Ovary (tissue), 9 donors: ENCODE data around the gene TCF12. TPM values are rescaled to one million over a fixed set of nuclear protein-coding genes. Genes with fewer than 3 reads are reported as not detected.
"Not testable (repeated sequence)": the region's sequence is repeated elsewhere in the genome, so short reads cannot be mapped to it uniquely, and the experiment has no call there.

Experiments used
- DNase-seq, 5 donors: peaks; one replicate each; pipeline ENCODE4 v3.0.0-alpha.2; 2019 to 2020
- H3K27ac ChIP-seq, 2 donors: fragments of 200-600 bp; one replicate each; pipeline versions ENCODE4 v1.5.1 to v1.8.0; 2019 to 2022
- H3K27me3 ChIP-seq: fragments of 200-600 bp; one replicate; pipeline ENCODE4 v1.8.0; 2022
- H3K36me3 ChIP-seq: fragments of 200-600 bp; sonication (generic); one replicate; pipeline ENCODE4 v1.5.1; 2019
- H3K4me1 ChIP-seq: one replicate; pipeline ENCODE4 v1.8.1; 2013; ENCODE audit warnings: mild to moderate bottlenecking, moderate library complexity; ENCODE audit not compliant: insufficient read depth
- H3K4me3 ChIP-seq: fragments of 200-600 bp; sonication (generic); one replicate; pipeline ENCODE4 v1.5.1; 2017
- H3K9me3 ChIP-seq, 2 donors: fragments of 200-600 bp in 1 of 2; sonication (generic) in 1 of 2; one replicate each; pipeline versions ENCODE4 v1.5.1 to v1.8.1; 2013 to 2019; ENCODE audit warnings: mild to moderate bottlenecking in 1 of 2, moderate library complexity in 1 of 2
- EP300 ChIP-seq: sonication (generic); formaldehyde crosslinking; IDR thresholded peaks from one replicate; pipeline ENCODE4 v1.6.1; 2017; ENCODE audit warnings: antibody characterized with exemption
- POLR2A ChIP-seq: fragments of 450-650 bp; IDR thresholded peaks from one replicate; pipeline ENCODE4 v1.6.1; 2017; ENCODE audit warnings: antibody characterized with exemption, mild to moderate bottlenecking, moderate library complexity
- WGBS, 3 donors: extraction: QIAGEN DNeasy Blood & Tissue Kit in 1 of 3; methylation state at CpG; one replicate each; pipeline versions ENCODE4 v1.1.5 to v1.1.7; 2013 to 2017; 5-methylcytosine and 5-hydroxymethylcytosine counted together
- intact Hi-C, 4 donors: fragments of 100-400 bp; cut with DNase I; formaldehyde crosslinking; loops; one replicate each; pipeline versions ENCODE4 v1.11.0 to v1.15.1; 2022 to 2023
- polyA plus RNA-seq, 2 donors: library from polyadenylated mRNA; stranded (reverse); fragments of 200-250 nt in 1 of 2; fragments of 350-450 nt in 1 of 2; fragmentation: Illumina TruSeq in 1 of 2; extraction: RNeasy Lipid Tissue Mini Kit (QIAGEN cat#74804) in 1 of 2; gene quantifications; one replicate each; pipeline ENCODE4 v1.2.3, GENCODE V29; 2013 to 2014
- total RNA-seq, 7 donors: library from RNA; depleted of rRNA in 2 of 7; stranded (reverse); fragments of >200 nt in 2 of 7; fragmentation: NEBNext Ultra II Directional in 3 of 7; extraction: Animal tissue kit (Norgen Biotek cat#: 25700) in 3 of 7; gene quantifications; one replicate each; pipeline versions ENCODE4 v1.1.0 to v1.2.4, GENCODE V29; 2016 to 2023
- TF ChIP-seq, protein P1 (sequence below), 3 donors: fragments of 450-650 bp in 2 of 3; fragments of 200-600 bp in 1 of 3; IDR thresholded peaks; one replicate each; pipeline versions ENCODE4 v1.5.1 to v1.8.0; 2016 to 2022; ENCODE audit warnings: antibody characterized with exemption in 3 of 3, mild to moderate bottlenecking in 1 of 3
- donor health status: DM: no; HTN: no; CAD: no; lungs with moderate emphysema.
- donor health status: DM: no; HTN: no; CAD: no.
- donor health status: Bipolar disorder and iron deficiency.
- donor health status: DM: yes; HTN: yes; CAD: no.
- donor health status: DM: no; HTN: no; CAD: no.
- donor health status: DM: yes; HTN: yes; CAD: no.

The TCF12 gene
- total and polyA plus RNA-seq, 9 donors: 28.6 to 150 (median 116) TPM

GRCh38 chr15:57003418-57003817, 85.0 kb downstream of the TCF12 start:
- Histone ChIP-seq H3K4me3 (no peak overlapping the region), H3K4me1 (peaks cover 2% of the 10 kb centered on the region), H3K36me3 (no peaks in the 10 kb centered on the region), H3K9me3 (no peaks in the 10 kb centered on the region), H3K27ac (no peak overlapping the region), H3K27me3 (no peaks in the 10 kb centered on the region)
- 62 to 72% (median 69%) methylated on average over 4 of the region's 4 CpGs for WGBS, 3 donors
- intact Hi-C loops: no loop called here
- no peak for DNase-seq
- TF ChIP-seq EP300 (no peak), POLR2A (no peak)
- TF ChIP-seq, protein P1, sequence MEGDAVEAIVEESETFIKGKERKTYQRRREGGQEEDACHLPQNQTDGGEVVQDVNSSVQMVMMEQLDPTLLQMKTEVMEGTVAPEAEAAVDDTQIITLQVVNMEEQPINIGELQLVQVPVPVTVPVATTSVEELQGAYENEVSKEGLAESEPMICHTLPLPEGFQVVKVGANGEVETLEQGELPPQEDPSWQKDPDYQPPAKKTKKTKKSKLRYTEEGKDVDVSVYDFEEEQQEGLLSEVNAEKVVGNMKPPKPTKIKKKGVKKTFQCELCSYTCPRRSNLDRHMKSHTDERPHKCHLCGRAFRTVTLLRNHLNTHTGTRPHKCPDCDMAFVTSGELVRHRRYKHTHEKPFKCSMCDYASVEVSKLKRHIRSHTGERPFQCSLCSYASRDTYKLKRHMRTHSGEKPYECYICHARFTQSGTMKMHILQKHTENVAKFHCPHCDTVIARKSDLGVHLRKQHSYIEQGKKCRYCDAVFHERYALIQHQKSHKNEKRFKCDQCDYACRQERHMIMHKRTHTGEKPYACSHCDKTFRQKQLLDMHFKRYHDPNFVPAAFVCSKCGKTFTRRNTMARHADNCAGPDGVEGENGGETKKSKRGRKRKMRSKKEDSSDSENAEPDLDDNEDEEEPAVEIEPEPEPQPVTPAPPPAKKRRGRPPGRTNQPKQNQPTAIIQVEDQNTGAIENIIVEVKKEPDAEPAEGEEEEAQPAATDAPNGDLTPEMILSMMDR (IDR thresholded peaks at IDR 0.05): no peak

- WGBS, 3 donors: 86 to 87% (median 87%) methylated on average over 1 of the region's 1 CpG
- H3K9me3 ChIP-seq: no peaks in the 10 kb centered on the region
- DNase-seq: no peak
- H3K36me3 ChIP-seq: no peaks in the 10 kb centered on the region
- intact Hi-C loops: no loop called here
- peaks cover 5% of the 10 kb centered on the region for H3K4me1 ChIP-seq
- no peak overlapping the region for H3K27ac ChIP-seq
- TF ChIP-seq EP300: no peak
- TF ChIP-seq, protein P1 (IDR thresholded peaks at IDR 0.05): no peak
- TF ChIP-seq POLR2A: no peak
- H3K4me3 ChIP-seq: no peak overlapping the region
- H3K27me3 ChIP-seq: no peaks in the 10 kb centered on the region
Measured at GRCh38 chr15:57005244-57005643, 86.8 kb downstream of the TCF12 start.

GRCh38 chr15:57007797-57008196, 89.4 kb downstream of the TCF12 start:
- H3K4me3 ChIP-seq, intact Hi-C loops, H3K4me1 ChIP-seq, H3K36me3 ChIP-seq, DNase-seq, H3K27ac ChIP-seq, H3K27me3 ChIP-seq, H3K9me3 ChIP-seq: not testable (repeated sequence)
- 90 to 100% (median 97%) methylated on average over 1 of the region's 1 CpG for WGBS, 3 donors

DNA sequence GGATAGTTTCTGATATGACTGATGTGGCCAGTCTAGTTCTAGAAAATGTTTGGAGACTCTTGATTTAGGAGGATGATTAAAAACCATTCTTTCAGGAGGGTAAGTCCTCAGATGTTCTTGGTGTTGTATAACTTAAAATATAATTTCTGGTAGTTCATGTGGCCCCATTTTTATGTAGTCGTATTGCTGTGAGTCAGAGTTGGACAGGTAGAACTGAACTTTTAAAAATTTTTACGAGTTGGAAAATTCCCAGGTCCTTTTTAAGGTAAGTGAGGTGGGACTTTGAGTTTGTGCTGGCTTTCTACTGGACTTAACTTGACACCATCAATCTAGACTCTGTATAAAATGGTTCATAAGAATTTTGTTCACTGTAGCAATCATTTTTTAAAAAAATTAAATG, 92.3 kb downstream of the TCF12 start:
- no peak overlapping the region for H3K4me3 ChIP-seq
- peaks cover 10% of the 10 kb centered on the region for H3K4me1 ChIP-seq
- no peak overlapping the region for H3K27ac ChIP-seq
- intact Hi-C loops: no loop called here
- H3K36me3 ChIP-seq: no peaks in the 10 kb centered on the region
- WGBS, 3 donors: 93 to 98% (median 96%) methylated on average over 2 of the region's 2 CpGs
- TF ChIP-seq, protein P1 (IDR thresholded peaks at IDR 0.05): no peak
- no peak for TF ChIP-seq POLR2A
- TF ChIP-seq EP300: no peak
- H3K27me3 ChIP-seq: no peaks in the 10 kb centered on the region
- no peaks in the 10 kb centered on the region for H3K9me3 ChIP-seq
- no peak for DNase-seq

GRCh38 chr15:57012556-57012955, 94.1 kb downstream of the TCF12 start:
- no peaks in the 10 kb centered on the region for H3K36me3 ChIP-seq
- H3K4me3 ChIP-seq: no peak overlapping the region
- no peaks in the 10 kb centered on the region for H3K9me3 ChIP-seq
- DNase-seq: no peak
- H3K27me3 ChIP-seq: no peaks in the 10 kb centered on the region
- TF ChIP-seq, protein P1 (IDR thresholded peaks at IDR 0.05): no peak
- WGBS, 3 donors: 83 to 91% (median 87%) methylated on average over 3 of the region's 3 CpGs
- no peak overlapping the region for H3K27ac ChIP-seq
- peaks cover 9% of the 10 kb centered on the region for H3K4me1 ChIP-seq
- intact Hi-C loops: no loop called here

DNA sequence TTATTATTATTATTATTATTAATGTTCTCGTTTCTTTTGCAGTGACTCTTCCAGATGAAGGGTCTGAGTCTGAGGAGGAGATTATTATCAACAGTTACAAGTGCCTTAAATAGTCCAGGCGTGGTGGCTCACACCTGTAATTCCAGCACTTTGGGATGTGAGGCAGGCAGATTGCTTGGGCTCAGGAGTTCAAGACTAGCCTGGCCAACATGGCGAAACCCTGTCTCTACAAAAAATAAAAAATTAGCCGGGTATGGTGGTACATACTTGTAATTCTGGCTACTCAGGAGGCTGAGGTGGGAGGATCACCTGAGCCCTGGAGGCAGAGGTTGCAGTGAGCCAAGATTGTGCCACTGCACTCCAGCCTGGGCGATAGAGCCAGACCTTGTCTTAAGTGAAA, 96.5 kb downstream of the TCF12 start:
- DNase-seq, H3K27ac ChIP-seq, H3K4me1 ChIP-seq, H3K27me3 ChIP-seq, H3K36me3 ChIP-seq, H3K4me3 ChIP-seq, H3K9me3 ChIP-seq, intact Hi-C loops: not testable (repeated sequence)
- 95 to 97% (median 96%) methylated on average over 5 of the region's 5 CpGs for WGBS, 3 donors
